PC-3 (cell line): ENCODE data around the gene EPN1. TPM values are rescaled to one million over a fixed set of nuclear protein-coding genes. Genes with fewer than 3 reads are reported as not detected.

Experiments
- ATAC-seq: fragments of 200-7000 bp; cut with Tn5 transposase; 2 replicates; pipeline ENCODE4 v1.9.1; 2020; ENCODE audit warnings: mild to moderate bottlenecking, moderate library complexity
- BruUV-seq: library from RNA; stranded (reverse); fragments of 400-500 nt; replicated peaks from 2 replicates; lab custom pipeline; 2021; lab: Mats Ljungman, UMichigan
- CTCF ChIA-PET: fragments of 300-600 bp; sonication (Branson Sonifier 250); formaldehyde crosslinking; loops from one replicate; lab custom pipeline; 2022; ENCODE audit warnings: antibody characterized with exemption; lab: Charles Lee
- POLR2A ChIA-PET: fragments of 300-600 bp; sonication (Branson Sonifier 250); formaldehyde crosslinking; loops from one replicate; lab custom pipeline; 2022; ENCODE audit warnings: antibody characterized with exemption; ENCODE audit not compliant: unreplicated experiment; lab: Charles Lee
- DNase-seq: peaks from one replicate; pipeline ENCODE4 v3.0.0-alpha.2; 2015
- H2AFZ ChIP-seq: fragments of 300-600 bp; sonication (generic); 2 replicates; pipeline ENCODE4 v1.6.0; 2016; ENCODE audit warnings: antibody characterized with exemption, low read length
- H3F3A ChIP-seq: fragments of 300-600 bp; sonication (generic); one replicate; pipeline ENCODE4 v1.6.0; 2017; ENCODE audit warnings: antibody characterized with exemption, low read length, control low read depth, mild to moderate bottlenecking; ENCODE audit not compliant: unreplicated experiment
- H3K27ac ChIP-seq: fragments of 300-600 bp; sonication (generic); 2 replicates; pipeline ENCODE4 v1.5.1; 2016; ENCODE audit warnings: mild to moderate bottlenecking, low read length
- H3K27me3 ChIP-seq: fragments of 300-600 bp; sonication (generic); 2 replicates; pipeline ENCODE4 v1.6.1; 2016; ENCODE audit warnings: low read length, mixed read lengths
- H3K36me3 ChIP-seq: fragments of 300-600 bp; sonication (generic); 2 replicates; pipeline ENCODE4 v1.6.1; 2016; ENCODE audit warnings: low read depth, mixed run types, low read length, mixed read lengths
- H3K4me1 ChIP-seq: fragments of 300-600 bp; sonication (generic); 2 replicates; pipeline ENCODE4 v1.5.1; 2016; ENCODE audit warnings: low read length; ENCODE audit not compliant: insufficient read depth
- H3K4me2 ChIP-seq: fragments of 300-600 bp; sonication (generic); 2 replicates; pipeline ENCODE4 v1.6.0; 2016; ENCODE audit warnings: low read length
- H3K4me3 ChIP-seq: fragments of 300-600 bp; sonication (generic); 2 replicates; pipeline ENCODE4 v1.5.1; 2016; ENCODE audit warnings: mild to moderate bottlenecking, low read length, mixed read lengths
- H3K79me2 ChIP-seq: fragments of 300-600 bp; sonication (generic); 2 replicates; pipeline ENCODE4 v1.6.1; 2017; ENCODE audit warnings: low read length, mixed read lengths
- H3K9ac ChIP-seq: fragments of 300-600 bp; sonication (generic); 2 replicates; pipeline ENCODE4 v1.6.0; 2016; ENCODE audit warnings: mild to moderate bottlenecking, low read length
- H3K9me2 ChIP-seq: fragments of 300-600 bp; sonication (generic); replicated peaks from 2 replicates; pipeline ENCODE4 v1.6.1; 2016; ENCODE audit warnings: mixed run types, low read length, mixed read lengths
- H3K9me3 ChIP-seq: fragments of 300-600 bp; sonication (generic); 2 replicates; pipeline ENCODE4 v1.6.1; 2016; ENCODE audit warnings: low read length, mixed read lengths
- H4K20me1 ChIP-seq: fragments of 300-600 bp; sonication (generic); 2 replicates; pipeline ENCODE4 v1.6.1; 2016; ENCODE audit warnings: low read length, mixed read lengths
- EZH2 ChIP-seq: fragments of 300-600 bp; sonication (generic); IDR thresholded peaks from one replicate; pipeline ENCODE4 v1.6.1; 2017; ENCODE audit warnings: antibody characterized with exemption, mild to moderate bottlenecking, low read length; ENCODE audit not compliant: unreplicated experiment
- EZH2phosphoT487 ChIP-seq: fragments of 300-600 bp; sonication (generic); IDR thresholded peaks from 2 replicates; pipeline ENCODE4 v1.6.1; 2018; ENCODE audit warnings: mild to moderate bottlenecking, antibody characterized with exemption, low read length, borderline replicate concordance
- intact Hi-C: fragments of 100-400 bp; cut with micrococcal nuclease; formaldehyde crosslinking; loops from 2 replicates; pipeline ENCODE4 v1.9.0; 2023
- total RNA-seq: library from RNA; depleted of rRNA; stranded (reverse); fragments of >200 nt; gene quantifications from 2 replicates; pipeline ENCODE4 v1.2.3, GENCODE V29; 2014
- TF ChIP-seq, protein P1 (sequence below): fragments of 300-600 bp; sonication (generic); conservative IDR thresholded peaks from 2 replicates; pipeline ENCODE4 v1.5.1; 2017; ENCODE audit warnings: antibody characterized with exemption, low read depth, mild to moderate bottlenecking, low read length

The EPN1 gene
- total RNA-seq, 1 experiment from 2014 or later = 203 TPM

DNA sequence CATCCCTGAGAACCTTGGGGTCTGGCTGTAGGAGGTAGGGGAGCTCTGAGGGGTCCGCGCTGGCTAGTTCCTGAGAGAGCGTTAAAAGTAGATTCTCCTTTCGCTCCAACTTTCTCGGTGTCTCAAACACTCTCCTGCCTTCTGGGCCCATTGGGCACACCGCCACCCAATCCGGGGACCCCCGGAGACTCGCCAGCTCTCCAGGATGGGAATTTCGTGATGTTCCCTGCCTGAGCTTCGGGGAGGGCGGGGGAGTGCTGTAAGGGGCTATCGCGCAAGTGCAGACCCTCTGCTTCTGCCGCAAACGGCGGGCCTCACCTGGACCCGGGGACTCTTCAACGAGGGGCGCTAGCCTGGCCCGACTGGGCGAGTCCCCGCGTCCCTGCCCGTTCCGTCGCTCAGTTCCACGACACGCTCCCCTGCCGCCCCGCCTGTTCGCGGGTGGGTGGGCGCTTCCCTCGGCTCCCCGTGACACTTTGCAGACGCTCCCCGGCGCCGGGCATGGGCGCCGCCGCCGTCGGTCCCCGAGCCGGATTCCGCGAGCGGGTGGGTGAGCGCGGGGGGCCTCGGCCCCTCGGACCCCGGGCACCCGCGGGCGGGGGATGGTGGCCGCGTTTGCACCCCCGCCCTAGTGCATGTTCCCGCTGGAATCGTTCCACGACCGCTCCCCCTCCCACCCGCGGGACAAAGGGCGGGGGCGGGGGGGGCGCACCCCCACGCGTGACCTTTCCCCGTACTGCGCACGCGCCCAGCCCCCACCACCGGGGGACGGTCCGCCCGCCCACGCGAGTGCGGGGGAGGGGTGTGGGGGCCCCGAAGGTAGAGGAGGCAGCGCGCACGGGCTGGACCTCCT is 27.1 kb upstream of the EPN1 start, which contains the start of gene CCDC106:
Gene CCDC106, plus strand, starts transcription at position 481 of the 853 bp plus-strand sequence. CDS start 835 bp downstream, outside the sequence.
- Histone ChIP-seq H3K4me1 (peaks cover 31% of the 10 kb centered on the region), H3K4me3 (peak within 1 kb of the TSS; percentile 95), H3F3A (peaks cover 5% of the 10 kb centered on the region), H3K36me3 (peaks cover 14% of the 10 kb centered on the region), H3K27ac (0 out of 2 replicates have a peak within 1 kb of the TSS, but pooled peaks have one; percentile 13), H3K9ac (peak within 1 kb of the TSS; percentile 86), H3K9me3 (no peaks in the 10 kb centered on the region), H2AFZ (peak within 1 kb of the TSS; percentile 86), H3K27me3 (no peaks in the 10 kb centered on the region), H3K9me2 (no peaks in the 10 kb centered on the region), H3K79me2 (peaks cover 40% of the 10 kb centered on the region), H3K4me2 (peak within 1 kb of the TSS; percentile 98), H4K20me1 (0 out of 2 replicates have a peak, but pooled peaks cover 4% of the 10 kb centered on the region)
- CTCF ChIA-PET = interaction anchor here (0.7 to 0.9 kb wide), 3 partner anchors 9 to 48 kb away, joined by 3 to 4 read pairs (median 4); partner anchors contain the start of gene ZNF865
- peak; percentile 68 for DNase-seq
- peak; percentile 25 for ATAC-seq
- TF ChIP-seq EZH2phosphoT487 (no peak), EZH2 (no peak)
- TF ChIP-seq, protein P1, sequence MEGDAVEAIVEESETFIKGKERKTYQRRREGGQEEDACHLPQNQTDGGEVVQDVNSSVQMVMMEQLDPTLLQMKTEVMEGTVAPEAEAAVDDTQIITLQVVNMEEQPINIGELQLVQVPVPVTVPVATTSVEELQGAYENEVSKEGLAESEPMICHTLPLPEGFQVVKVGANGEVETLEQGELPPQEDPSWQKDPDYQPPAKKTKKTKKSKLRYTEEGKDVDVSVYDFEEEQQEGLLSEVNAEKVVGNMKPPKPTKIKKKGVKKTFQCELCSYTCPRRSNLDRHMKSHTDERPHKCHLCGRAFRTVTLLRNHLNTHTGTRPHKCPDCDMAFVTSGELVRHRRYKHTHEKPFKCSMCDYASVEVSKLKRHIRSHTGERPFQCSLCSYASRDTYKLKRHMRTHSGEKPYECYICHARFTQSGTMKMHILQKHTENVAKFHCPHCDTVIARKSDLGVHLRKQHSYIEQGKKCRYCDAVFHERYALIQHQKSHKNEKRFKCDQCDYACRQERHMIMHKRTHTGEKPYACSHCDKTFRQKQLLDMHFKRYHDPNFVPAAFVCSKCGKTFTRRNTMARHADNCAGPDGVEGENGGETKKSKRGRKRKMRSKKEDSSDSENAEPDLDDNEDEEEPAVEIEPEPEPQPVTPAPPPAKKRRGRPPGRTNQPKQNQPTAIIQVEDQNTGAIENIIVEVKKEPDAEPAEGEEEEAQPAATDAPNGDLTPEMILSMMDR = no peak
- POLR2A ChIA-PET = interaction anchor here (0.6 kb wide), 2 partner anchors 523 to 667 kb away, joined by 3 to 4 read pairs; no protein-coding TSS in a partner anchor
- intact Hi-C loops = no loop called here
- no TSS peak for BruUV-seq

DNA sequence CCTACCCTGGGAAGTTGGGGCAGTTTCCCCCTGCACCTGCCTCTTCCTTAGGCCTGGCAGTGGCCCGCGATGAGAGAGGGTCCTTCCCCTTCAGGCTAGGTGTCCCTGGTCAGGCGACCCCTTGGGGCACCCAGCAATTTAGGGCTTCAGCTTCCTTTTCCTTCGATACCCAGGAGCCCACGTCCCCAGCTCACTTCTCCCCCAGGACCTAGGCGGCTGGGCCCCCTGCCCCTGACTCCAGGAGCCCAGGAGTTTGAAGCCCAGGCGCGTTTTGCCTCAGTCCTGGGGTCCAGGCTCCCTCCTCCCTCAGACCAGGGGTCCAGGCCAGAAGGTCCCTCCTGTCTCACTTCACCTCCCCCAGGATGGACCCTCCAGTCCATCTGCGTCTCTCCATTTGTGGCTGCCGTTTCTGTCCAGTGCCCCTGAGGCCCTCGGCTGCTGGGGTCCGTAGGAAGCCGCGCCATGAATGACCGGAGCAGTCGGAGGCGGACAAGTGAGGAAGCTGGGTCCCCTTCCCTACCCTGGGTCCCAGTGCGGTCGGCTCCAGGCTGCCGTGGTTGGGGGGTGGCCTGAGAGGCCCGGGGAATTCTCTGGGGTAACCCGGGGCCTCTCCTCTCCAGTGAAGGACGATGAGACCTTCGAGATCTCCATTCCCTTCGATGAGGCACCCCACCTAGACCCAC is 26.3 kb upstream of the EPN1 start:
- no peak overlapping the region for H3K27ac ChIP-seq
- H3K9me3 ChIP-seq = no peaks in the 10 kb centered on the region
- DNase-seq = no peak
- H3K4me3 ChIP-seq = peak overlapping the region; percentile 95
- ChIA-PET POLR2A (no interaction called here), CTCF (no interaction called here)
- peaks cover 14% of the 10 kb centered on the region for H3K36me3 ChIP-seq
- peak overlapping the region; percentile 86 for H2AFZ ChIP-seq
- TF ChIP-seq EZH2 = no peak
- TF ChIP-seq, protein P1 = no peak
- TF ChIP-seq EZH2phosphoT487 = no peak
- H3K27me3 ChIP-seq = no peaks in the 10 kb centered on the region
- BruUV-seq = no TSS peak
- peak overlapping the region; percentile 98 for H3K4me2 ChIP-seq
- no peaks in the 10 kb centered on the region for H3K9me2 ChIP-seq
- peak; percentile 4; the same call in 1 of the 2 replicates for ATAC-seq
- peaks cover 32% of the 10 kb centered on the region for H3K79me2 ChIP-seq
- H4K20me1 ChIP-seq = 0 out of 2 replicates have a peak, but pooled peaks cover 4% of the 10 kb centered on the region
- H3K9ac ChIP-seq = peak overlapping the region; percentile 86
- H3K4me1 ChIP-seq = peaks cover 28% of the 10 kb centered on the region
- H3F3A ChIP-seq = peaks cover 5% of the 10 kb centered on the region
- intact Hi-C loops = no loop called here
